HL-60 (cell line): ENCODE data around the gene SORCS2.

Experiments
- DNase-seq, 2 experiments: peaks; one replicate each; pipeline ENCODE4 v3.0.0-alpha.2; 2010 to 2020; ENCODE audit warnings: low read depth in 1 of 2, low spot score in 1 of 2
- H3K27ac ChIP-seq: fragments of 250-450 bp; sonication (Bioruptor Pico); replicated peaks from 2 replicates; pipeline ENCODE4 v1.5.1; 2020; ENCODE audit warnings: mild to moderate bottlenecking, moderate library complexity
- H3K27me3 ChIP-seq: fragments of 250-450 bp; sonication (Bioruptor Pico); 2 replicates; pipeline ENCODE4 v1.5.1; 2021; ENCODE audit warnings: mild to moderate bottlenecking, moderate library complexity; ENCODE audit not compliant: insufficient read depth, poor library complexity, severe bottlenecking
- H3K4me3 ChIP-seq: replicated peaks from 2 replicates; pipeline ENCODE4 v1.5.1; 2011; ENCODE audit warnings: mild to moderate bottlenecking, control low read depth, low read length; ENCODE audit not compliant: insufficient read depth
- GABPA ChIP-seq: IDR thresholded peaks from 2 replicates; pipeline ENCODE4 v1.6.1; 2012; ENCODE audit warnings: low read depth
- POLR2AphosphoS5 ChIP-seq: IDR thresholded peaks from 2 replicates; pipeline ENCODE4 v1.6.1; 2012; ENCODE audit warnings: low read depth
- REST ChIP-seq: IDR thresholded peaks from 2 replicates; pipeline ENCODE4 v1.6.1; 2012; ENCODE audit warnings: low read depth; ENCODE audit not compliant: insufficient replicate concordance
- SPI1 ChIP-seq: IDR thresholded peaks from 2 replicates; pipeline ENCODE4 v1.6.1; 2012; ENCODE audit warnings: low read depth, mild to moderate bottlenecking, borderline replicate concordance
- TF ChIP-seq, protein P1 (sequence below): IDR thresholded peaks from one replicate; pipeline ENCODE4 v1.5.1; 2011; ENCODE audit warnings: low read length, control low read depth, inconsistent platforms; ENCODE audit not compliant: insufficient read depth

Gene SORCS2

GRCh38 chr4:7414736-7415510 is 222.6 kb downstream of the SORCS2 start:
- Histone ChIP-seq H3K27me3 (no peaks in the 10 kb centered on the region), H3K4me3 (no peak overlapping the region), H3K27ac (no peak overlapping the region)
- no peak for DNase-seq
- TF ChIP-seq POLR2AphosphoS5 (no peak), GABPA (no peak), SPI1 (no peak), REST (no peak)
- TF ChIP-seq, protein P1, sequence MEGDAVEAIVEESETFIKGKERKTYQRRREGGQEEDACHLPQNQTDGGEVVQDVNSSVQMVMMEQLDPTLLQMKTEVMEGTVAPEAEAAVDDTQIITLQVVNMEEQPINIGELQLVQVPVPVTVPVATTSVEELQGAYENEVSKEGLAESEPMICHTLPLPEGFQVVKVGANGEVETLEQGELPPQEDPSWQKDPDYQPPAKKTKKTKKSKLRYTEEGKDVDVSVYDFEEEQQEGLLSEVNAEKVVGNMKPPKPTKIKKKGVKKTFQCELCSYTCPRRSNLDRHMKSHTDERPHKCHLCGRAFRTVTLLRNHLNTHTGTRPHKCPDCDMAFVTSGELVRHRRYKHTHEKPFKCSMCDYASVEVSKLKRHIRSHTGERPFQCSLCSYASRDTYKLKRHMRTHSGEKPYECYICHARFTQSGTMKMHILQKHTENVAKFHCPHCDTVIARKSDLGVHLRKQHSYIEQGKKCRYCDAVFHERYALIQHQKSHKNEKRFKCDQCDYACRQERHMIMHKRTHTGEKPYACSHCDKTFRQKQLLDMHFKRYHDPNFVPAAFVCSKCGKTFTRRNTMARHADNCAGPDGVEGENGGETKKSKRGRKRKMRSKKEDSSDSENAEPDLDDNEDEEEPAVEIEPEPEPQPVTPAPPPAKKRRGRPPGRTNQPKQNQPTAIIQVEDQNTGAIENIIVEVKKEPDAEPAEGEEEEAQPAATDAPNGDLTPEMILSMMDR = no peak

DNA sequence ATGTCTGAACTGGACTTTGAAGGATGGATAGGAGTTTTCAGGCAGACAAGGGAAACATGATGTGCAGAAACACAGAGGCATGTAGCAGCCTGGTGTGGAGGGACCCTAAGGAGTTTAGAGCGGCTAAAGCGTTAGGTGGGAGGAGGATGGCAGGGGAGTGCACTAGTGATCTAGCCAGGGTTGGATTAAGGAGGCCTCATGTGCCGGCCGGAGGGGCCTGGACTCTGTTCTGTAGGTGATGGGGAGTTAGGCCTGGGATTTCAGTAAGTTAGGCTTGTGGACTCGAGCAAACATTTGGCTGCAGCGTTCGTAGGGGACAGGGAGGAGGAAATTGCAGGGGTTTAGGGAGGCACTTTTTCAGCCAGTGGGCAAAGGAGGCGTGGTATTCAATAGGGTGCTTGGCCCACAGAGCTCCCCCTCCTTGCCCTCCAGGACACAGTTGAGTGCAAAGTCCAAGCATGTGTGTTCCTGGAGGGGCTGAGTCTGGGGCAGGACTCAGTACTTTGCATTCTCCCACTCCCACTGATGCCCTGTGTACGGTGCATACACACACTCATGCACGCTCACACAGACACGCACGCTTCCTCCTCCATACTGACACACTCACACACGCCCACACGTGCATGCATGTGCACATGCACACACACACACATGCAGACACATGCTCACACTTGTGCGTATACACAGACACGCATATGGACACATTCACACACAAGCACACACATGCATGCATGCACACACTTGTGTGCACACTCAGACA is 223.8 kb downstream of the SORCS2 start:
- no peak overlapping the region for H3K4me3 ChIP-seq
- no peak overlapping the region for H3K27ac ChIP-seq
- H3K27me3 ChIP-seq = no peaks in the 10 kb centered on the region
- no peak for DNase-seq
- no peak for TF ChIP-seq GABPA
- TF ChIP-seq, protein P1 = no peak
- TF ChIP-seq REST = no peak

DNA sequence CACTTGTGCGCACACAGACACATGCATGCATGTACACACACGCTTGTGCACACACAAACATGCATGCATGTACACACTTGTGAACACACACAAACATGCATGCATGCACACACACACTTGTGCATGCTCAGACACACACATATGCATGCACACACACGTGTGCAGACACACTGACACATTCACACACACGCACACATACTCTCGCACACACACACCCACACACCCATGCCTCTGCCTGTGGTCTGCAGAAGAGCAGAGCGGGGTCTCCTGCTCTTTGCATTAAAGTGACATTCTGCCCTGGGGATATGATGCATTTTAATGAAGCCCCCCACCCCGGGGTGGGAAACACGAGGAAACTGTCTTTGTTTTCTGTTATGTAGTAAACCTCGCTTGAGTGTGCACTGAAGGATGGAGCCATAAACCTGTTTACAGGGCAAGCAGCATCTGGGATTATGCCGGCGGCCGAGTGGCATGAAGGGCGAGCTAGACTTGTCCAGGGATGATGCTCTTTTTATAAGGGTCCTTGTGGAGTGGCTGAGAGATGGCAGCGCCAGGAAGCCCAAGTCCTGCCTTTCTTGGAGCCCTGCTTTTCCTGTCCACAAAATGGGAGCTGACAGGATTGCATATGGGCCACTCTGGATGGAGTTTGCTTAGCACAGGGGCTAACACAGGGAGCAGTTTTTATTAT is 224.6 kb downstream of the SORCS2 start:
- TF ChIP-seq GABPA (no peak), SPI1 (no peak), REST (no peak), POLR2AphosphoS5 (no peak)
- TF ChIP-seq, protein P1 = no peak
- H3K27ac ChIP-seq = no peak overlapping the region
- no peak for DNase-seq
- no peak overlapping the region for H3K4me3 ChIP-seq
- H3K27me3 ChIP-seq = no peaks in the 10 kb centered on the region
